ENCODE measurements around the gene TSPEAR.

- no peak for TF ChIP-seq CTCF (IDR thresholded peaks at IDR 0.05; ENCODE audit: low read depth, low read length, poor library complexity, severe bottlenecking)
- no peak for TF ChIP-seq EZH2phosphoT487 (IDR thresholded peaks at IDR 0.05; ENCODE audit: borderline replicate concordance, low read length)
These were observed 58.2 kb downstream of the TSPEAR start for GRCh38 chr21:44653123-44653522.

Data from DOHH2 (cell line).